Memory B cell (primary cell): Measurements from ENCODE around the gene MRAS.
"Not testable (repeated sequence)": the region's sequence is repeated elsewhere in the genome, so short reads cannot be mapped to it uniquely, and the experiment has no call there.

Experiments used
- ATAC-seq: fragments of 150-1000 bp; cut with Tn5 transposase; 2 replicates; pipeline ENCODE4 v1.10.0; 2021; ENCODE audit warnings: low read depth, mild to moderate bottlenecking, moderate library complexity
- DNase-seq, 2 donors: peaks; one replicate each; pipeline ENCODE4 v3.0.0; 2022; ENCODE audit warnings: low spot score in 2 of 2
- H3K27ac Mint-ChIP-seq: one replicate; pipeline ENCODE4 v1.8.0; 2022; ENCODE audit warnings: mild to moderate bottlenecking, moderate library complexity, mixed read lengths
- H3K27me3 Mint-ChIP-seq: one replicate; pipeline ENCODE4 v1.8.0; 2022; ENCODE audit warnings: mixed read lengths
- H3K36me3 Mint-ChIP-seq: one replicate; pipeline ENCODE4 v1.8.0; 2022; ENCODE audit warnings: mild to moderate bottlenecking, mixed read lengths
- H3K4me1 Mint-ChIP-seq: one replicate; pipeline ENCODE4 v1.8.0; 2022; ENCODE audit warnings: mixed read lengths
- H3K4me3 Mint-ChIP-seq: one replicate; pipeline ENCODE4 v1.8.0; 2022; ENCODE audit warnings: mild to moderate bottlenecking, moderate library complexity, mixed read lengths
- H3K9me3 Mint-ChIP-seq: one replicate; pipeline ENCODE4 v1.8.0; 2022; ENCODE audit warnings: mixed read lengths

The MRAS gene

GRCh38 chr3:138367326-138367850, 19.0 kb downstream of the MRAS start:
- no peak for ATAC-seq
- H3K27ac Mint-ChIP-seq: no peak overlapping the region

GRCh38 chr3:138367911-138368310, 19.5 kb downstream of the MRAS start:
- no peak for DNase-seq

More at GRCh38 chr3:138367326-138367850, 19.0 kb downstream of the MRAS start:
- Mint-ChIP-seq H3K27me3 (peaks cover 29% of the 10 kb centered on the region), H3K4me3 (no peak overlapping the region), H3K9me3 (peaks cover 4% of the 10 kb centered on the region), H3K36me3 (peaks cover 2% of the 10 kb centered on the region), H3K4me1 (peaks cover 10% of the 10 kb centered on the region)
- no peak for DNase-seq

DNA sequence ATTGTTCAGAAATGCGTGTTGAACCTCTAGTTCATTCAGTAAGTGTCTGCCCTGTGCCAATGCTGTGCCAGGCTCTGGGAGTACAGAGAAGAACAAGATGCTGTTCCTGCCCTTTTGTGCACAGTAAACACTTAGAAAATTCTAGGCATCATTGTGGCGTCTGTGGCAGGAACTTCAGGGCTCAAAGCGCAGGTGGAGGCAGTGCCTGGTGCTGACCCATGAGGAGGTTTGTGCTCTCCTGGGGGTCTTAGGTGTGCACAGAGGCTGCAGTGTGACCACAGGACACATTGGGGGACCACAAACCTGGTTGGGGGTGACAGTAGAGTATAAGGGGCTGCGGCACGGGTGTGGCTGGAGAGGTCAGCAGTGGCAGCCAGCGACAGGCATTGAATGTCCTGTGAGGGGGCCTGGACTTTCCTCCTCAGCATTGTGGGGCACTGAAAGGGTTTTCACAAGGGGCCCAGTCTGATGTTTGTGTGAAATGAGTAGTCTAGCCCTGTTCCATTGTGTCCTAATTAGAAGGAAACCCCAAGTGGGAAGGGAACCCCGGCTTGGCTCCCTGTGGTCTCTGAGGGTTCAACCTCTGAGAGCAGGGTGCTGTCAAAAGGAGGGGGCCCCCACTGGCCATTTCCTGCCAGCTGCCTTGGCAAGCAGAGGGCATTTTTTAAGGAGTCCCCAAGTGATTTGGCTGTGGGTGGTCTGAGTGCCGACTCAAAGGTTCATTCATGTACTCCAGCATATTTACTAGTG, 20.9 kb downstream of the MRAS start:
- ATAC-seq (no peak), DNase-seq (no peak)
- Mint-ChIP-seq H3K4me3 (no peak overlapping the region), H3K4me1 (peaks cover 10% of the 10 kb centered on the region), H3K9me3 (peaks cover 4% of the 10 kb centered on the region), H3K27me3 (peaks cover 29% of the 10 kb centered on the region), H3K27ac (no peak overlapping the region), H3K36me3 (peaks cover 2% of the 10 kb centered on the region)

More at GRCh38 chr3:138367911-138368310, 19.5 kb downstream of the MRAS start:
- no peak overlapping the region for H3K4me3 Mint-ChIP-seq
- ATAC-seq: no peak
- H3K27me3 Mint-ChIP-seq: peaks cover 27% of the 10 kb centered on the region
- H3K9me3 Mint-ChIP-seq: peaks cover 4% of the 10 kb centered on the region
- peaks cover 10% of the 10 kb centered on the region for H3K4me1 Mint-ChIP-seq
- no peak overlapping the region for H3K27ac Mint-ChIP-seq
- H3K36me3 Mint-ChIP-seq: peaks cover 2% of the 10 kb centered on the region

DNA sequence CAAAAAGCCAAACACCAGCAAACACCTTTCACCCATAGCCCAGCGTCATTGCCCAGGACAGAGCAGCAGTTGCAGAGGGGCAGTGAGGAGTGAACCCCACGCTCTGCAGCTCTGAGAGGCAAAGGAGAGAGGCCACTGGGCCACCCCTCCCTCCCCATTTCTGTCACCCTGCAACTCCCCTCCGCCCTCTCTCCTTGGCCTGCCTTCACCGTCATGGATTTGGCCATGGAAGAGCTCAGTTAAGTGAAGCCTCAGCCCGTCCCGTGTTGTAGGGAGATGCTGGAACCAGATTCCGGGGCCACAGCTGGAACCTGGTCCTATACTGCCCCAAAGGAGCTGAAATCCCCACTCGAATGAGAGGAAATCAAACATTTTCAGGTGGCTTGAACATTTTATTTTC, 21.9 kb downstream of the MRAS start:
- Mint-ChIP-seq H3K4me3 (no peak overlapping the region), H3K36me3 (peaks cover 5% of the 10 kb centered on the region), H3K27ac (no peak overlapping the region), H3K27me3 (peaks cover 28% of the 10 kb centered on the region), H3K4me1 (peaks cover 10% of the 10 kb centered on the region), H3K9me3 (peaks cover 6% of the 10 kb centered on the region)
- no peak for ATAC-seq
- no peak for DNase-seq

DNA sequence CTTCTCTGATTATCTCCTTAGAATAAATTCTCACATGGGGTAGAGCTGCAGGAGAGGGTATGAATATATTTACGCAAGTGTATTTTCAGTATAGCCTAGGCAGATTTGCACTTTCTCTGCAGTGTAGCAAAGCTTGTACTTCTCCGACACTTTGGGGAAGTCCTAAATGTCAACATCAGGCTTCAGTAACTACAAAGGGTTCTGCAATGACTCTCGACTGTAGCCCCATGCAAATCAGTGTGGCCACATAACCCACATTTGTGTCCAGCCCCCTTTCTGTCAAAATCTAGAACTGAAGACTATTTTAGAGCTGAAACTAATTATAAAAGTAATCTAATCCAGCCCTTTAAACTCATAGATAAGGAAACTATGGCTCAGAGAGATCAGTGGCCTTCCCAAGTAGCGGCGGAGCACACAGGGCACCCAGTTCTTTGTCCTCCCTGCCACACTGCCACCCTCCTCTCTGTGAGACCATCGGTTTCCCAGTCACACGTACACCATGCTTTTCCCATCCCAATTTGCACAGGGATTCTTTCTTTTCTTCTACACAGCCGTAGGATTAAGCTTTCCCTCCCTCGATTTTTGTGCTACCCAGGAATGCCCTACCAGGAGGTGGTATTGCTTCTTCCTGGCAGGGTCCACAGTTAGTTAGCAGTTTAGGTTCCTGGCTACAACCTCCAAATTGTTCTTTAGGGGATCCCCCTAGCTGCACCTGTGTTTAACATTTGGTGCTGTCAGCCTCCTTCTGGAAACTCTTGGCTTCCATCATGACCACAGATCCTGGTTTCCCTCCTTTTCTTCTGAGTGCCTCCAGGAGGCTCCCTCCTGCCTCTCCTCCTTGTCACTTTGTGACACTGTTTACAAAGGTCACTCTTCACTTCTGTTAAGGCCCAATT, 22.9 kb downstream of the MRAS start:
- Mint-ChIP-seq H3K4me1 (peaks cover 10% of the 10 kb centered on the region), H3K27ac (no peak overlapping the region), H3K4me3 (no peak overlapping the region), H3K9me3 (peaks cover 6% of the 10 kb centered on the region), H3K36me3 (peaks cover 5% of the 10 kb centered on the region), H3K27me3 (peaks cover 27% of the 10 kb centered on the region)
- DNase-seq: peak in 1 of 2 donors; percentile 11
- peak; percentile 98 for ATAC-seq

GRCh38 chr3:138373087-138373735, 24.8 kb downstream of the MRAS start:
- peaks cover 7% of the 10 kb centered on the region for H3K4me1 Mint-ChIP-seq
- DNase-seq: no peak
- peaks cover 5% of the 10 kb centered on the region for H3K36me3 Mint-ChIP-seq
- peaks cover 25% of the 10 kb centered on the region for H3K27me3 Mint-ChIP-seq
- no peak overlapping the region for H3K4me3 Mint-ChIP-seq
- H3K27ac Mint-ChIP-seq: no peak overlapping the region
- ATAC-seq: no peak
- peaks cover 4% of the 10 kb centered on the region for H3K9me3 Mint-ChIP-seq

- no peak overlapping the region for H3K27ac Mint-ChIP-seq
- H3K4me1 Mint-ChIP-seq: peaks cover 7% of the 10 kb centered on the region
Measured at GRCh38 chr3:138373736-138374094, 25.3 kb downstream of the MRAS start.

GRCh38 chr3:138374573-138375134, 26.3 kb downstream of the MRAS start:
- H3K4me1 Mint-ChIP-seq: peaks cover 7% of the 10 kb centered on the region
- H3K36me3 Mint-ChIP-seq: peaks cover 5% of the 10 kb centered on the region
- DNase-seq (no peak), ATAC-seq (no peak)
- peaks cover 4% of the 10 kb centered on the region for H3K9me3 Mint-ChIP-seq
- peaks cover 34% of the 10 kb centered on the region for H3K27me3 Mint-ChIP-seq
- no peak overlapping the region for H3K27ac Mint-ChIP-seq
- H3K4me3 Mint-ChIP-seq: no peak overlapping the region

More at GRCh38 chr3:138373736-138374094, 25.3 kb downstream of the MRAS start:
- Mint-ChIP-seq H3K36me3 (peaks cover 5% of the 10 kb centered on the region), H3K4me3 (no peak overlapping the region), H3K27me3 (peaks cover 28% of the 10 kb centered on the region), H3K9me3 (peaks cover 4% of the 10 kb centered on the region)
- DNase-seq (no peak), ATAC-seq (no peak)

- Mint-ChIP-seq H3K9me3 (peaks cover 4% of the 10 kb centered on the region), H3K27me3 (peaks cover 36% of the 10 kb centered on the region), H3K36me3 (peaks cover 5% of the 10 kb centered on the region), H3K27ac (no peak overlapping the region), H3K4me3 (no peak overlapping the region), H3K4me1 (peaks cover 7% of the 10 kb centered on the region)
- ATAC-seq (no peak), DNase-seq (no peak)
Measured at GRCh38 chr3:138375447-138375846, 27.1 kb downstream of the MRAS start.

GRCh38 chr3:138376663-138377062, 28.3 kb downstream of the MRAS start:
- Mint-ChIP-seq H3K27me3 (peaks cover 42% of the 10 kb centered on the region), H3K4me1 (peaks cover 2% of the 10 kb centered on the region), H3K4me3 (no peak overlapping the region), H3K27ac (no peak overlapping the region), H3K36me3 (peaks cover 3% of the 10 kb centered on the region), H3K9me3 (peaks cover 2% of the 10 kb centered on the region)
- ATAC-seq (no peak), DNase-seq (no peak)

GRCh38 chr3:138377212-138377611, 28.8 kb downstream of the MRAS start:
- not testable (repeated sequence) for H3K4me3 Mint-ChIP-seq, H3K27ac Mint-ChIP-seq, H3K36me3 Mint-ChIP-seq, H3K4me1 Mint-ChIP-seq, ATAC-seq, H3K9me3 Mint-ChIP-seq, DNase-seq
- peaks cover 44% of the 10 kb centered on the region for H3K27me3 Mint-ChIP-seq

DNA sequence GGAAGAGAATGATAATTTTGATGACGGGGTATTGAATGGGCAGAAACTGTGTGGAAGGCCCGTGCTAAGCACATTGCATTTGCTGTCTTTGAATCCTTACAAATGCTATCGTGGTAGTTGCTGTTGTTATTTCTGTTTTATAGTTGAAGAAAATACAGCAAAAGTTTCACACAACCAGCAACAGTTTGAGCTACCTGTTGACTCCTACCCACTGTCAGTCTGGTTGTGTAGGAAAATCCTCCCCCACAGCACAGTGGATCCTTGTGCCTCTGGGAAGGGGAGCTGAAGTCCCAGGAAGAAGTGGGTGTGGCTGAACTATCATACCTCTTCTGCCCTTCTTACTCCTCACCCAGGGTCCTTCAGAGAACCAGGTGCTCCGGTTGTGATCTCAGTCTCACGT, 29.4 kb downstream of the MRAS start:
- Mint-ChIP-seq H3K27me3 (peaks cover 42% of the 10 kb centered on the region), H3K4me1 (no peaks in the 10 kb centered on the region), H3K4me3 (no peak overlapping the region), H3K9me3 (peaks cover 2% of the 10 kb centered on the region), H3K36me3 (peaks cover 3% of the 10 kb centered on the region), H3K27ac (no peak overlapping the region)
- DNase-seq (no peak), ATAC-seq (no peak)

- H3K27ac Mint-ChIP-seq: no peak overlapping the region
- no peak for ATAC-seq
- H3K4me1 Mint-ChIP-seq: no peaks in the 10 kb centered on the region
- H3K27me3 Mint-ChIP-seq: peaks cover 38% of the 10 kb centered on the region
- no peak overlapping the region for H3K4me3 Mint-ChIP-seq
- peaks cover 3% of the 10 kb centered on the region for H3K36me3 Mint-ChIP-seq
- H3K9me3 Mint-ChIP-seq: peaks cover 2% of the 10 kb centered on the region
- DNase-seq: no peak
Measured at GRCh38 chr3:138378331-138378730, 30.0 kb downstream of the MRAS start.
